Common myeloid progenitor, CD34-positive (primary cell): ENCODE data around the gene CTTNBP2NL.

Experiments used
- CTCF ChIA-PET: fragments of 350-600 bp; sonication (Branson Sonifier 250); formaldehyde crosslinking; loops from one replicate; lab custom pipeline; 2021; ENCODE audit warnings: antibody characterized with exemption; lab: Charles Lee
- POLR2A ChIA-PET: fragments of 350-600 bp; sonication (Branson Sonifier 250); formaldehyde crosslinking; loops from one replicate; lab custom pipeline; 2021; ENCODE audit warnings: antibody characterized with exemption; lab: Charles Lee
- DNase-seq, 3 donors: peaks; one replicate each; pipeline versions ENCODE4 v3.0.0 to v3.0.0-alpha.2; 2013
- H3K27ac ChIP-seq, 2 experiments: 1 replicate in 1 of 2; 2 replicates in 1 of 2; pipeline ENCODE4 v1.7.0; 2013; ENCODE audit warnings: inconsistent platforms in 2 of 2, low read length in 2 of 2, mild to moderate bottlenecking in 2 of 2, low read depth in 1 of 2, moderate library complexity in 1 of 2; ENCODE audit not compliant: severe bottlenecking in 2 of 2, insufficient read depth in 1 of 2, poor library complexity in 1 of 2
- H3K27me3 ChIP-seq, 5 experiments: replicated peaks in 2 of 5; 1 replicate in 3 of 5; 2 replicates in 2 of 5; pipeline versions ENCODE4 v1.6.1 to v1.7.0; 2013; ENCODE audit warnings: low read length in 4 of 5, mild to moderate bottlenecking in 2 of 5, moderate library complexity in 2 of 5, inconsistent platforms in 1 of 5; ENCODE audit not compliant: insufficient read depth in 5 of 5, control insufficient read depth in 4 of 5
- H3K36me3 ChIP-seq, 4 experiments: 1 replicate in 2 of 4; 2 replicates in 2 of 4; pipeline versions ENCODE4 v1.6.1 to v1.7.0; 2013; ENCODE audit warnings: low read length in 3 of 4, control low read depth in 1 of 4, mild to moderate bottlenecking in 1 of 4; ENCODE audit not compliant: control insufficient read depth in 4 of 4, insufficient read depth in 4 of 4
- H3K4me1 ChIP-seq, 4 experiments: 1 replicate in 3 of 4; 2 replicates in 1 of 4; pipeline versions ENCODE4 v1.6.1 to v1.7.1; 2013; ENCODE audit warnings: low read length in 3 of 4, mild to moderate bottlenecking in 3 of 4, control low read depth in 1 of 4, inconsistent platforms in 1 of 4, moderate library complexity in 1 of 4; ENCODE audit not compliant: control insufficient read depth in 4 of 4, insufficient read depth in 4 of 4; ENCODE audit errors: control extremely low read depth in 1 of 4
- H3K4me3 ChIP-seq, 7 experiments: 1 replicate in 4 of 7; 2 replicates in 3 of 7; pipeline versions ENCODE4 v1.5.1 to v1.7.0; 2013; ENCODE audit warnings: mild to moderate bottlenecking in 7 of 7, low read length in 6 of 7, moderate library complexity in 6 of 7, inconsistent platforms in 2 of 7, low read depth in 2 of 7, control low read depth in 1 of 7; ENCODE audit not compliant: insufficient read depth in 4 of 7, control insufficient read depth in 1 of 7; ENCODE audit errors: extremely low read depth in 1 of 7
- H3K9me3 ChIP-seq, 5 experiments: 1 replicate in 4 of 5; 2 replicates in 1 of 5; pipeline versions ENCODE4 v1.6.1 to v1.7.1; 2013; ENCODE audit warnings: low read length in 4 of 5, mild to moderate bottlenecking in 2 of 5, inconsistent platforms in 1 of 5, low read depth in 1 of 5, moderate library complexity in 1 of 5; ENCODE audit not compliant: control insufficient read depth in 4 of 5, insufficient read depth in 2 of 5; ENCODE audit errors: control extremely low read depth in 1 of 5
- WGBS: methylation state at CpG from one replicate; pipeline ENCODE4 v1.1.5; 2013; ENCODE audit not compliant: insufficient coverage; 5-methylcytosine and 5-hydroxymethylcytosine counted together

The CTTNBP2NL gene

GRCh38 chr1:112502826-112503225 lies 106.8 kb downstream of the CTTNBP2NL start:
- H3K9me3 ChIP-seq = no peaks in the 10 kb centered on the region
- ChIA-PET CTCF (interaction anchor here (0.6 to 3.9 kb wide), 13 partner anchors 9 to 218 kb away, joined by 3 to 21 read pairs (median 5); partner anchors contain the start of gene ST7L), POLR2A (no interaction called here)
- WGBS = 40% methylated on average over 1 of the region's 2 CpGs
- no peak overlapping the region for H3K27ac ChIP-seq
- no peaks in the 10 kb centered on the region for H3K36me3 ChIP-seq
- DNase-seq = peak in 1 of 3 donors; percentile 11
- H3K27me3 ChIP-seq = peaks cover 11 to 78% (median 41%) of the 10 kb centered on the region in 5 experiments
- peaks cover 0 to 12% (median 10%) of the 10 kb centered on the region in 4 experiments for H3K4me1 ChIP-seq
- H3K4me3 ChIP-seq = peak overlapping the region in 1 of 7 experiments; percentile 77

GRCh38 chr1:112504001-112504660 lies 108.1 kb downstream of the CTTNBP2NL start:
- Histone ChIP-seq H3K27me3 (peaks cover 11 to 91% (median 49%) of the 10 kb centered on the region in 5 experiments), H3K27ac (no peak overlapping the region), H3K9me3 (no peaks in the 10 kb centered on the region), H3K4me3 (no peak overlapping the region), H3K36me3 (no peaks in the 10 kb centered on the region), H3K4me1 (peaks cover 0 to 25% (median 22%) of the 10 kb centered on the region in 4 experiments)
- CTCF ChIA-PET = interaction anchor here (0.8 to 1.2 kb wide), 3 partner anchors 82 to 231 kb away, joined by 3 to 4 read pairs (median 3); no protein-coding TSS in a partner anchor
- WGBS = 96% methylated on average over 10 of the region's 11 CpGs
- DNase-seq = no peak
- POLR2A ChIA-PET = interaction anchor here (1.0 kb wide), 1 partner anchor 11 kb away, joined by 3 read pairs; no protein-coding TSS in a partner anchor

GRCh38 chr1:112504661-112505399 lies 108.8 kb downstream of the CTTNBP2NL start:
- Histone ChIP-seq H3K9me3 (no peaks in the 10 kb centered on the region), H3K4me1 (peaks cover 0 to 26% (median 25%) of the 10 kb centered on the region in 4 experiments), H3K27ac (no peak overlapping the region), H3K36me3 (no peaks in the 10 kb centered on the region), H3K4me3 (no peak overlapping the region), H3K27me3 (peaks cover 11 to 96% (median 54%) of the 10 kb centered on the region in 5 experiments)
- CTCF ChIA-PET = interaction anchor here (0.8 to 1.2 kb wide), 4 partner anchors 10 to 230 kb away, joined by 3 to 4 read pairs (median 3); no protein-coding TSS in a partner anchor
- no CpG with 5 or more reads among the region's 6 CpGs for WGBS
- POLR2A ChIA-PET = no interaction called here
- DNase-seq = no peak

GRCh38 chr1:112505400-112505785 lies 109.4 kb downstream of the CTTNBP2NL start:
- ChIA-PET CTCF (interaction anchor here (1.2 kb wide), 2 partner anchors 9 to 83 kb away, joined by 3 read pairs; no protein-coding TSS in a partner anchor), POLR2A (no interaction called here)
- H3K27me3 ChIP-seq = peaks cover 11 to 99% (median 56%) of the 10 kb centered on the region in 5 experiments
- no peak overlapping the region for H3K4me3 ChIP-seq
- H3K27ac ChIP-seq = no peak overlapping the region
- no peak for DNase-seq
- H3K9me3 ChIP-seq = no peaks in the 10 kb centered on the region
- H3K36me3 ChIP-seq = no peaks in the 10 kb centered on the region
- no CpG with 5 or more reads among the region's 1 CpG for WGBS
- H3K4me1 ChIP-seq = peaks cover 0 to 26% (median 25%) of the 10 kb centered on the region in 4 experiments

- H3K36me3 ChIP-seq = no peaks in the 10 kb centered on the region
- H3K4me3 ChIP-seq = no peak overlapping the region
- no peaks in the 10 kb centered on the region for H3K9me3 ChIP-seq
- WGBS = 92% methylated on average over 3 of the region's 3 CpGs
- H3K4me1 ChIP-seq = peaks cover 0 to 26% (median 25%) of the 10 kb centered on the region in 4 experiments
- peaks cover 11 to 99% (median 57%) of the 10 kb centered on the region in 5 experiments for H3K27me3 ChIP-seq
- no peak overlapping the region for H3K27ac ChIP-seq
- no peak for DNase-seq
- ChIA-PET CTCF (interaction anchor here (1.2 kb wide), 1 partner anchor 8 kb away, joined by 3 read pairs; no protein-coding TSS in a partner anchor), POLR2A (no interaction called here)
These were observed 109.9 kb downstream of the CTTNBP2NL start for GRCh38 chr1:112505878-112506277.

GRCh38 chr1:112506306-112506705 lies 110.3 kb downstream of the CTTNBP2NL start:
- Histone ChIP-seq H3K36me3 (no peaks in the 10 kb centered on the region), H3K27me3 (peaks cover 8 to 99% (median 56%) of the 10 kb centered on the region in 5 experiments), H3K27ac (no peak overlapping the region), H3K4me1 (peaks cover 0 to 26% (median 25%) of the 10 kb centered on the region in 4 experiments), H3K4me3 (no peak overlapping the region), H3K9me3 (no peaks in the 10 kb centered on the region)
- CTCF ChIA-PET = interaction anchor here (1.2 kb wide), 1 partner anchor 8 kb away, joined by 3 read pairs; no protein-coding TSS in a partner anchor
- DNase-seq = no peak
- POLR2A ChIA-PET = no interaction called here
- WGBS = 100% methylated on average over 1 of the region's 2 CpGs
